22Rv1 (cell line): ENCODE results near the gene HMGN3.

ENCODE experiments used
- ZFX ChIP-seq: fragments of 450-650 bp; IDR thresholded peaks from 2 replicates; pipeline ENCODE4 v1.6.1; 2017; ENCODE audit warnings: antibody characterized with exemption, borderline replicate concordance
- TF ChIP-seq, protein P1 (sequence below): fragments of 450-650 bp; IDR thresholded peaks from 2 replicates; pipeline ENCODE4 v1.5.1; 2017; ENCODE audit warnings: mild to moderate bottlenecking

DNA sequence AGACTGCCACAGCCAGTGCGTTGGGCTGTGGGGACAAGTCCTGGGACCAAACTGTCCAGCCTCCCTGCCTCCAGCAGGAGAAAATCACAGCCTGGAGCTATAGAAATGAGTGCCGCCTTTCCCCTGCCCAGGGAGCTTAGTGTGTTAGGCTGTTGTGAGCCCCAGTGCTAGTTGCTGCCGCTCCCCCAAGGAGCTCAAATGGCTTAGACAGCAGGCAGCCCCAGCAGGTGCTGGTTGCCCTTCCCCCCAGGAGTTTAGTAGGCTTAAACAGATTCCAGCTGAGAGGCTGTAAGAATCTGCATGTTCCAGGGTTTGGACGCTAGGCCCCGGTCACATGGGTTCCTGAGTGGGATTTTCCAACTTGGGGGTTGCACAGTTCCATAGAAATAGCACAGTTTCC, 27.2 kb upstream of the HMGN3 start:
- TF ChIP-seq, protein P1, sequence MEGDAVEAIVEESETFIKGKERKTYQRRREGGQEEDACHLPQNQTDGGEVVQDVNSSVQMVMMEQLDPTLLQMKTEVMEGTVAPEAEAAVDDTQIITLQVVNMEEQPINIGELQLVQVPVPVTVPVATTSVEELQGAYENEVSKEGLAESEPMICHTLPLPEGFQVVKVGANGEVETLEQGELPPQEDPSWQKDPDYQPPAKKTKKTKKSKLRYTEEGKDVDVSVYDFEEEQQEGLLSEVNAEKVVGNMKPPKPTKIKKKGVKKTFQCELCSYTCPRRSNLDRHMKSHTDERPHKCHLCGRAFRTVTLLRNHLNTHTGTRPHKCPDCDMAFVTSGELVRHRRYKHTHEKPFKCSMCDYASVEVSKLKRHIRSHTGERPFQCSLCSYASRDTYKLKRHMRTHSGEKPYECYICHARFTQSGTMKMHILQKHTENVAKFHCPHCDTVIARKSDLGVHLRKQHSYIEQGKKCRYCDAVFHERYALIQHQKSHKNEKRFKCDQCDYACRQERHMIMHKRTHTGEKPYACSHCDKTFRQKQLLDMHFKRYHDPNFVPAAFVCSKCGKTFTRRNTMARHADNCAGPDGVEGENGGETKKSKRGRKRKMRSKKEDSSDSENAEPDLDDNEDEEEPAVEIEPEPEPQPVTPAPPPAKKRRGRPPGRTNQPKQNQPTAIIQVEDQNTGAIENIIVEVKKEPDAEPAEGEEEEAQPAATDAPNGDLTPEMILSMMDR, result no peak
- no peak for TF ChIP-seq ZFX
